ENCODE data around the gene OPN1SW. TPM values are rescaled to one million over a fixed set of nuclear protein-coding genes. Genes with fewer than 3 reads are reported as not detected.

OPN1SW gene
- total and polyA plus RNA-seq, 9 of the 15 experiments (the other 6 are each of a cell fraction or from before 2014, with no cell fraction given): 0.84 to 1.0 TPM; not detected in 7

DNA sequence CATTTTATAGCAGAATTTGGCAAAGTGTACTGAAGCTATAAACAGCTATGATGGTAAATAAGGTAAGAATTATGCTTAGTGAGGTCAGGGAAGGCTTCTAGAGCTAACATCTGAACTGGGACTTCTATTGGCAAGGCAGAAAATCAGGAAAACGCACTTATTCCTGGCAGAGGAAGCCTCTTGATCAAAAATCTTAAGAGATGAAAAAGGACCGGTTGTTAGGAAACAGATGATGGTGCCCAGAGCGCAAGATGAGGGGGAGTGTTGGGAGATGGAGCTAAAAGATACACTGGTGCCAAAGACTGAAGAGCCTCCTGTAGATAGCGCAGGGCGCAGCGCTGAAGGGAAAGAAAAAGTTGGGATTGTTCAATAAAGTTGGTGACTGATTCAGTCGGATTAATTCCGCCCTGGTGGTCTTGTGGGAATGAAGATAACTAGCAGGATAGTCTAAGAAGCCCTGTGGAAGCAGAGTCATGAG lies 37.0 kb downstream of the OPN1SW start (continued):
- TF ChIP-seq, protein P1, sequence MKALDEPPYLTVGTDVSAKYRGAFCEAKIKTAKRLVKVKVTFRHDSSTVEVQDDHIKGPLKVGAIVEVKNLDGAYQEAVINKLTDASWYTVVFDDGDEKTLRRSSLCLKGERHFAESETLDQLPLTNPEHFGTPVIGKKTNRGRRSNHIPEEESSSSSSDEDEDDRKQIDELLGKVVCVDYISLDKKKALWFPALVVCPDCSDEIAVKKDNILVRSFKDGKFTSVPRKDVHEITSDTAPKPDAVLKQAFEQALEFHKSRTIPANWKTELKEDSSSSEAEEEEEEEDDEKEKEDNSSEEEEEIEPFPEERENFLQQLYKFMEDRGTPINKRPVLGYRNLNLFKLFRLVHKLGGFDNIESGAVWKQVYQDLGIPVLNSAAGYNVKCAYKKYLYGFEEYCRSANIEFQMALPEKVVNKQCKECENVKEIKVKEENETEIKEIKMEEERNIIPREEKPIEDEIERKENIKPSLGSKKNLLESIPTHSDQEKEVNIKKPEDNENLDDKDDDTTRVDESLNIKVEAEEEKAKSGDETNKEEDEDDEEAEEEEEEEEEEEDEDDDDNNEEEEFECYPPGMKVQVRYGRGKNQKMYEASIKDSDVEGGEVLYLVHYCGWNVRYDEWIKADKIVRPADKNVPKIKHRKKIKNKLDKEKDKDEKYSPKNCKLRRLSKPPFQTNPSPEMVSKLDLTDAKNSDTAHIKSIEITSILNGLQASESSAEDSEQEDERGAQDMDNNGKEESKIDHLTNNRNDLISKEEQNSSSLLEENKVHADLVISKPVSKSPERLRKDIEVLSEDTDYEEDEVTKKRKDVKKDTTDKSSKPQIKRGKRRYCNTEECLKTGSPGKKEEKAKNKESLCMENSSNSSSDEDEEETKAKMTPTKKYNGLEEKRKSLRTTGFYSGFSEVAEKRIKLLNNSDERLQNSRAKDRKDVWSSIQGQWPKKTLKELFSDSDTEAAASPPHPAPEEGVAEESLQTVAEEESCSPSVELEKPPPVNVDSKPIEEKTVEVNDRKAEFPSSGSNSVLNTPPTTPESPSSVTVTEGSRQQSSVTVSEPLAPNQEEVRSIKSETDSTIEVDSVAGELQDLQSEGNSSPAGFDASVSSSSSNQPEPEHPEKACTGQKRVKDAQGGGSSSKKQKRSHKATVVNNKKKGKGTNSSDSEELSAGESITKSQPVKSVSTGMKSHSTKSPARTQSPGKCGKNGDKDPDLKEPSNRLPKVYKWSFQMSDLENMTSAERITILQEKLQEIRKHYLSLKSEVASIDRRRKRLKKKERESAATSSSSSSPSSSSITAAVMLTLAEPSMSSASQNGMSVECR (CRISPR knock-in tag; IDR thresholded peaks at IDR 0.05): no peak
- no peak for TF ChIP-seq CCAR2 (IDR thresholded peaks at IDR 0.05; ENCODE audit: low read depth, low read length)
- TF ChIP-seq LCOR (CRISPR knock-in tag; IDR thresholded peaks at IDR 0.05): peak; percentile 75
- TF ChIP-seq ZFP30 (CRISPR knock-in tag; IDR thresholded peaks at IDR 0.05; ENCODE audit: borderline replicate concordance): no peak
- no peak for TF ChIP-seq JUND (IDR thresholded peaks at IDR 0.05; ENCODE audit: borderline replicate concordance, low read depth, low read length)
- TF ChIP-seq JUND (tag; IDR thresholded peaks at IDR 0.05; ENCODE audit: borderline replicate concordance, low read depth, low read length): no peak; the same call in 2 of the 3 replicates
- TF ChIP-seq ZNF274 (IDR thresholded peaks at IDR 0.05; ENCODE audit: borderline replicate concordance, low read depth, low read length): no peak
- TF ChIP-seq SPI1 (IDR thresholded peaks at IDR 0.05; ENCODE audit: borderline replicate concordance, low read depth, low read length): no peak
- TF ChIP-seq, protein P2, sequence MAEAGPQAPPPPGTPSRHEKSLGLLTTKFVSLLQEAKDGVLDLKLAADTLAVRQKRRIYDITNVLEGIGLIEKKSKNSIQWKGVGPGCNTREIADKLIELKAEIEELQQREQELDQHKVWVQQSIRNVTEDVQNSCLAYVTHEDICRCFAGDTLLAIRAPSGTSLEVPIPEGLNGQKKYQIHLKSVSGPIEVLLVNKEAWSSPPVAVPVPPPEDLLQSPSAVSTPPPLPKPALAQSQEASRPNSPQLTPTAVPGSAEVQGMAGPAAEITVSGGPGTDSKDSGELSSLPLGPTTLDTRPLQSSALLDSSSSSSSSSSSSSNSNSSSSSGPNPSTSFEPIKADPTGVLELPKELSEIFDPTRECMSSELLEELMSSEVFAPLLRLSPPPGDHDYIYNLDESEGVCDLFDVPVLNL (CRISPR knock-in tag; IDR thresholded peaks at IDR 0.05; ENCODE audit: low read depth): no peak
- peak; percentile 67; the same call in 1 of the 2 replicates for TF ChIP-seq CC2D1A (IDR thresholded peaks at IDR 0.05)
- TF ChIP-seq, protein P3, sequence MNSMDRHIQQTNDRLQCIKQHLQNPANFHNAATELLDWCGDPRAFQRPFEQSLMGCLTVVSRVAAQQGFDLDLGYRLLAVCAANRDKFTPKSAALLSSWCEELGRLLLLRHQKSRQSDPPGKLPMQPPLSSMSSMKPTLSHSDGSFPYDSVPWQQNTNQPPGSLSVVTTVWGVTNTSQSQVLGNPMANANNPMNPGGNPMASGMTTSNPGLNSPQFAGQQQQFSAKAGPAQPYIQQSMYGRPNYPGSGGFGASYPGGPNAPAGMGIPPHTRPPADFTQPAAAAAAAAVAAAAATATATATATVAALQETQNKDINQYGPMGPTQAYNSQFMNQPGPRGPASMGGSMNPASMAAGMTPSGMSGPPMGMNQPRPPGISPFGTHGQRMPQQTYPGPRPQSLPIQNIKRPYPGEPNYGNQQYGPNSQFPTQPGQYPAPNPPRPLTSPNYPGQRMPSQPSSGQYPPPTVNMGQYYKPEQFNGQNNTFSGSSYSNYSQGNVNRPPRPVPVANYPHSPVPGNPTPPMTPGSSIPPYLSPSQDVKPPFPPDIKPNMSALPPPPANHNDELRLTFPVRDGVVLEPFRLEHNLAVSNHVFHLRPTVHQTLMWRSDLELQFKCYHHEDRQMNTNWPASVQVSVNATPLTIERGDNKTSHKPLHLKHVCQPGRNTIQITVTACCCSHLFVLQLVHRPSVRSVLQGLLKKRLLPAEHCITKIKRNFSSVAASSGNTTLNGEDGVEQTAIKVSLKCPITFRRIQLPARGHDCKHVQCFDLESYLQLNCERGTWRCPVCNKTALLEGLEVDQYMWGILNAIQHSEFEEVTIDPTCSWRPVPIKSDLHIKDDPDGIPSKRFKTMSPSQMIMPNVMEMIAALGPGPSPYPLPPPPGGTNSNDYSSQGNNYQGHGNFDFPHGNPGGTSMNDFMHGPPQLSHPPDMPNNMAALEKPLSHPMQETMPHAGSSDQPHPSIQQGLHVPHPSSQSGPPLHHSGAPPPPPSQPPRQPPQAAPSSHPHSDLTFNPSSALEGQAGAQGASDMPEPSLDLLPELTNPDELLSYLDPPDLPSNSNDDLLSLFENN (IDR thresholded peaks at IDR 0.05; ENCODE audit: low read depth in 2 of 2, low read length in 2 of 2): no peak
- TF ChIP-seq SREBF2 (CRISPR knock-in tag; IDR thresholded peaks at IDR 0.05): no peak
- no peak for TF ChIP-seq MEF2A (IDR thresholded peaks at IDR 0.05; ENCODE audit: control insufficient read depth, low read depth, low read length)
- 0 out of 2 replicates have a peak, but pooled peaks have one; percentile 49 for TF ChIP-seq ZNF766 (CRISPR knock-in tag; conservative IDR thresholded peaks at IDR 0.05)
- no peak for TF ChIP-seq ZNF324 (CRISPR knock-in tag; IDR thresholded peaks at IDR 0.05)
- TF ChIP-seq, protein P4, sequence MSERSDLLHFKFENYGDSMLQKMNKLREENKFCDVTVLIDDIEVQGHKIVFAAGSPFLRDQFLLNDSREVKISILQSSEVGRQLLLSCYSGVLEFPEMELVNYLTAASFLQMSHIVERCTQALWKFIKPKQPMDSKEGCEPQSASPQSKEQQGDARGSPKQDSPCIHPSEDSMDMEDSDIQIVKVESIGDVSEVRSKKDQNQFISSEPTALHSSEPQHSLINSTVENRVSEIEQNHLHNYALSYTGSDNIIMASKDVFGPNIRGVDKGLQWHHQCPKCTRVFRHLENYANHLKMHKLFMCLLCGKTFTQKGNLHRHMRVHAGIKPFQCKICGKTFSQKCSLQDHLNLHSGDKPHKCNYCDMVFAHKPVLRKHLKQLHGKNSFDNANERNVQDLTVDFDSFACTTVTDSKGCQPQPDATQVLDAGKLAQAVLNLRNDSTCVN (CRISPR knock-in tag; IDR thresholded peaks at IDR 0.05): 0 out of 2 replicates have a peak, but pooled peaks have one; percentile 4

Measured in K562 (cell line).